T47D (cell line): Measurements from ENCODE around the gene MEX3D.

Source experiments
- DNase-seq, 2 experiments: peaks; one replicate each; pipeline versions ENCODE4 v3.0.0 to v3.0.0-alpha.2; 2011 to 2012; ENCODE audit warnings: low read depth in 1 of 2, low spot score in 1 of 2
- JUND ChIP-seq: IDR thresholded peaks from 2 replicates; pipeline ENCODE4 v1.6.1; 2012; ENCODE audit warnings: low read depth
- in situ Hi-C: cut with HindIII; loops from 2 replicates; pipeline ENCODE4 v1.10.0; 2016; ENCODE audit warnings: low sequenced_read_pairs, low pct_unique_long_range_greater_than_20kb

Gene MEX3D

DNA sequence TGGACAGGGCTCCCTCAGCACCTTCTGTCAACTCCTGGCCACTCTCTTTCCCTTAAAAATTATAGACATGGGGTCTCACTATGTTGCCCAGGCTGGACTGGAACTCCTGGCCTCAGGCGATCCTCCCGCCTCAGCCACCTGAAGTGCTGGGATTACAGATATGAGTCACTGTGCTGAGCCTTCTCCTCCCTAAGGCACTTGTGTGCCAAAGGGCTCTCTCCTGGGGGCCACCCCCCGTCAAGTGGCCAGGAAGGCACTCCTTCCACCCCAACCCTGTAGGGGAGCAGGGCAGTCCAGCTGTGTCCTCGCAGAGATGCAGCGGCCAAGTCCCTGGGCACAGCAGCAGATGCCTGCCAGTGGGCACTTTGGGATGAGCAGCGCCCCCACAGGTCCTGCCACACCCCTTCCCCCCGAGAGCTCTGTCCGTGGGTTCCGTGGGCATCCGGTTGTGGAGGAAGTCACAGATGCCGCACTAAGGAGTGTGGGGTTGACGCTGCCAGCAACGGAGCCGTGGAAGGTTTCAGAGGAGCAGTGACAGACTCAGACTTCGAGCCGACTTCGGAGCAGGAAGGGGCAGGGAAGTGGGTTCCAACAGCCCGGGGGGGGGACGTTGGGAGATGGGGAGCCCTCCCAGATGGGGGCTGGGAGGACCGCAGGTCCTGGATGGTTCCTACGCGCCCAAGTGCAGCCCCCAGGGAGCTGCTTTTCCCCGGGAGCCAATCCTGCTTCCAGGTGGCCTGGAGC is 40.4 kb upstream of the MEX3D start:
- no peak for DNase-seq
- in situ Hi-C loops: no loop called here
- TF ChIP-seq JUND: no peak

- in situ Hi-C loops: no loop called here
- peak in 1 of 2 experiments; percentile 34 for DNase-seq
- TF ChIP-seq JUND: no peak
These were observed 38.1 kb upstream of the MEX3D start for GRCh38 chr19:1606138-1606651.

DNA sequence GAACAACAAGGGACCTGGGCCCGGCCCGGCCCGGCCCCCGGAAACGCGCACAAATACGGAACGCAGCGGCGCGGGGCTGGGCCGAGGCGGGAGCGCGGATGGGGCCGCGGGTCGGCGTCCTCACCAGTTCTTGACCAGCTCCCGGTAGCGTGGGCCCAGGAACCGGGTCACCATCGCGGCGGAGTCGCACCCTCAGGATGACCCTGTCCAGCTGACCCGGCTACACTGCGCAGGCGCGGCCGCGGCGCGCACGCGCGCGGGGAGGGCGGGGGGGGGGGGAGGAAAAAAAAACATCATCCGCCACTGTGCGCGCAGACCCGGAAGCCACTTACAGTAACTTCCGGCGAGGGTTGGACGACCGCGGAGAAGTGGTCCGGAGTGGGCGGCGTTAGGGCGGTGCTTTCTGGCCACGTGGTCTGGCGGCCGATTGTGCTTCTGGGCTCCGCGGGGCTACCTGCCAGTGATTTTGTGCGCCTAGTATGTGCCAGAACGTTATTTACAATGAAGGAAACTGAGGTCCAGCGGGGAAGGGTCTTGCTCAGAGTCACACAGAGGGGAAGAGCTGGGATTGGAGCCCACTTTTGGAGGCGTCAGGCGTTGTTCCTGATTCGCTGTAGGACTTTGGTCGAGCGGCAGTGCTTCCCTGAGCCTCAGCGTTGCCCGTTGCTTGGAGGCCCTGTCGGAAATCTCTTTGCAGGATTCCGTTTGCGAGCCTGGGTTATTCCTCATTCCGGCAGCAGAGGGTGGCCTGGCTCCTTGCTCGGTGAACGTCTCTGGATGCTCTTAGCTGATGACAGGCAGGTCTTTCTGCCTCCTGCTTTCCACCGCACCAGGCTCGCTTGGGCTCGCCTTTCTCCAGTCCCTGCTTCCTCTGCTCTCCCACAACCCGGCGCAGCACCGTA is 37.4 kb upstream of the MEX3D start, which contains the start of gene UQCR11:
UQCR11 (minus strand) TSS at position 227 of the 902 bp plus-strand sequence; CDS start at position 174, 53 bp downstream.
- peak; percentile 89 to 94 for DNase-seq
- in situ Hi-C loops: no loop called here
- TF ChIP-seq JUND: no peak

DNA sequence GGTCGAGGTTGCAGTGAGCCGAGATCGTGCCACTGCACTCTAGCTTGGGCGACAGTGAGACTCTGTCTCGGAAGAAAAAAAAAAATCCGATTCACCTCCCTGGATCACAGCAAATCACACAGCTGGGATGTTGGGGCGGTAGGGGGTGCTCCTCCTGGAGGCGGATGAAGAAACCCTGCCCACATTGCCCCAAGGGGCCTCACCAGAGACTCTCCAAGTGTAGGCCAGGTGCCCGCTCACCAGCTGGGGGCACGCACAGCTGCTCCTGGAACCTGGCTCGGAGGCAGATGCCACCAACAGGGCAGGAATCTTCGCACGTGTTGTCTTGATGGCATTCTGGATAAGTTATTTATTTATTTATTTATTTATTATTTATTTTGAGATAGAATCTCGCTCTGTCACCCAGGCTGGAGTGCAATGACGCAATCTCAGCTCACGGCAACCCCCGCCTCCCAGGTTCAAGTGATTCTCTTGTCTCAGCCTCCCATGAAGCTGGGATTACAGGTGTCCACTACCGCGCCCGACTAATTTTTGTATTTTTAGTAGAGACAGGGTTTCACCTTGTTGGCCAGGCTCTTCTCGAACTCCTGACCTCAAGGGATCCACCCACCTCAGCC is 34.1 kb upstream of the MEX3D start:
- in situ Hi-C loops: no loop called here
- no peak for TF ChIP-seq JUND
- no peak for DNase-seq

DNA sequence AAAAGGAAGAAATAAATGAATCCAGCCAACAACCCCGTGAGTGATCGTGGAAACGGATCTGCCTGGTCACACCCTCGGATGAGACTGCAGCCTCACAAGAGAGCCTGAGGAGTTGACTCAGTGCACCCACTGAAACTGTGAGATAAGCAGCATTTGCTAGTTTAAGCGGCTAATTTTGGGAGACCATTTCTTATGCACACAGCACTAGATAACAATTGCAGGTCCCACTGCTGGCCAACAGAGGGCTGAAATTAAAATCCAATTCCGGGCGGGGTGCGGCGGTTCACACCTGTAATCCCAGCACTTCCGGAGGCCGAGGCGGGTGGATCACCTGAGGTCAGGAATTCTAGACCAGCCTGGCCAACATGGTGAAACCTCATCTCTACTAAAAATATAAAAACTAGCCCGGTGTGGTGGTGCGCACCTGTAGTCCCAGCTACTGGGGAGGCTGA is 33.5 kb upstream of the MEX3D start:
- DNase-seq: no peak
- in situ Hi-C loops: no loop called here
- TF ChIP-seq JUND: no peak

- DNase-seq: no peak
- no peak for TF ChIP-seq JUND
- in situ Hi-C loops: no loop called here
These were observed 31.3 kb upstream of the MEX3D start for GRCh38 chr19:1599460-1599846.

GRCh38 chr19:1598777-1599459 is 30.8 kb upstream of the MEX3D start:
- TF ChIP-seq JUND: no peak
- in situ Hi-C loops: no loop called here
- no peak for DNase-seq

GRCh38 chr19:1593501-1593772 is 25.3 kb upstream of the MEX3D start:
- in situ Hi-C loops: no loop called here
- no peak for TF ChIP-seq JUND
- no peak for DNase-seq

DNA sequence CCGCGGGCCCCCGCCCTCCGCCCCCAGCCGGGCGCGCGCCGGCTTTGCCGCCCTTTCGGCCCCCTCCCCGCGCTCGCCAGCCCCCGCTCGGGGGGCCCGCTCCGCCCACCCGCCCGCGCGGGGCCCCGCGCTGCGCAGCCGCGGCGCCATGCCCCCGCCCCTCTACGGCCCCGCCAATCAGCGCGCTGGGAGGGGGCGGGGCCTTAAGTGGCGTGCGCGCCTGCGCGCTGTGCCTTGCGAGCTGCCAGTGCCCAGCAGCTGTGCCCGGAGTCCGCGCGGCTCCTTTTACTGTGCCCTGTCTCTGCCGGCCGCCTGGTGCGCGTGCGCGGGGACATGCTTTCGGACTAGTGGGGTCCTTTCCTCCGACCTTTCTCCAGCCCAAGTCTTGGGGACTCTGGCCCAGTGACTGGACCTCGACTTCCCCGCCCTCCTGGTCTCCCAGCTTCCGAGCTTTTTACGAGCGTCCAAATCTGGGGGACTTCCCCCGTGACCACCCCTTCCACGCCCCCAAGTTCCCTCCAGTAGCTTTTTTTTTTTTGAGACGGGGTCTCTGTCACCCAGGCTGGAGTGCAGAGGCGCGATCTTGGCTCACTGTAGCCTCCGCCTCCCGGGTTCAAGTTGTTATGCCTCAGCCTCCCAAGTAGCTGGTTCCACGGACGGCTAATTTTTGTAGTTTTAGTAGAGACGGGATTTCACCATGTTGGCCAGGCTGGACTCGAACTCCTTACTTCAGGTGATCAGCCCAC is 24.8 kb upstream of the MEX3D start, which contains the start of gene MBD3:
MBD3 (minus strand) TSS at position 111 of the 746 bp plus-strand sequence. CDS start 234 bp downstream, outside the sequence.
- peak; percentile 83 to 93 for DNase-seq
- TF ChIP-seq JUND: no peak
- in situ Hi-C loops: no loop called here

DNA sequence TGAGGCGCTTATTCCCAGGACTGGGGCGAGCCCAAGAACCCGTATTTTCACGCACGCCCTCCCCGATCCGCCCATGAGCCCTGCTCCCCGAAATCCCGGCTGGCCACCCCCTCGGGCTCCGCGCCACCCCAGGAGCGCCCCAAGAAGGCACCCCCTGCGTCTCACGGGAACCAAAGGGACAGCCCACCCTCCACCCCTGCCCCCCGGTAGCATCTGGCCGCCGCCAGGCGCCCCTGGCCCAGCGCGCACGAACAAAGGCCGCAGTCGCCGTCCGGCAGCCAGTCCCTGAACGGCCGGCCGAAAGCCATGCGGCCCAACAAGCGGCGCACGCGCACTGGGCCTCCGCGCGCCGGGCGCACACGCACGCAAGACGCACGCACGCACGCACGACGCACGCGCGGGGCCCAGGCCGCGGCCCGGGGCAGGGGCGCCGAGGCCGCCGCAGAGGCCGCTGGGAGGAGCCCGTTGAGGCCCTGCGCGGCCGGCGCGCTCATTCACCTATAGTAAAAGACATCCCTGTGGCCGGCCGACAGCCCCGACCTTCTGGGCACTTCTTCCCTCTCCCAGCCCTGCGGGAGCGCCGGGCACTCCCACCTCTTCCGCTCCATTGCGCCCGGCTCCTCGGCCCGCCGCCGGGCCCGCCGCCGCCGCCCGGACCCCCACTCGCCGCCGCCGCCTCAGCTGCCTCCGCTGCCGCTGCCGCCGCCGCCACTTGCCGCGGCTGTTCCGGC is 24.1 kb upstream of the MEX3D start:
- DNase-seq: peak; percentile 83 to 92
- in situ Hi-C loops: no loop called here
- TF ChIP-seq JUND: no peak

DNA sequence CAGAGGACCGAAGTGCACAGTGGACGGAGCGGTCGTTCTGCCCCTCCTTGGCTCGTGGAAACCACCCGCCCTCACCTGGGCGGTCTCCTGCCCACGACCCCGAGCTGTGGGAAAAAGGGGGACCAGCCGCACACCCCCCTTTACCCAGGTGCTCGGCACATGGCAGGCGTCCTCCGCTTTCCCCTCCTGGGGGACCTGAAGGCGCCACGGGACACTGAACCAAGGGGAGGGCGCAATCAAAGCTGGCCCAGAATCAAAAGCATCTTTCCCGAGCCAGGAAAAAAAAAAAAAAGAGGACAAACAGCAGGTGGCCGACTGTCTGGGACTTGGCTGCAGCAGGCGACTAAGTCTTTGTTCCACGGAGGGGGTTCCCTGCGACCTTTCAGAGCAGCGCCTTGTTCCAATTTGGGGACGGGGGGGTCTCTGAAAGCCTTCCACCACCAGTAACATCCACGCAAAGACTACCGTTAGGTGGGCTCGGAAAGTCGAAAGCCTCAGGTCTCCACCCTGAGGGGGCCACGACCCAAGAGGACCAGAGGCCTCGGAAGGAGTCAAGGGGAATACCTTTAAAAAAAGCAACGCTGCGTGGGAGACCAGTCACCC is 23.4 kb upstream of the MEX3D start:
- no peak for TF ChIP-seq JUND
- DNase-seq: no peak
- in situ Hi-C loops: no loop called here
